Retinal pigment epithelial cell (primary cell): ENCODE measurements around the gene EXOC4.

Experiments used
- DNase-seq: peaks from one replicate; pipeline ENCODE4 v3.0.0-alpha.2; 2010; ENCODE audit warnings: low read depth
- H3K4me3 ChIP-seq: 2 replicates; pipeline ENCODE4 v1.5.1; 2011; ENCODE audit warnings: mild to moderate bottlenecking, low read length, control low read depth, moderate library complexity
- TF ChIP-seq, protein P1 (sequence below): conservative IDR thresholded peaks from 2 replicates; pipeline ENCODE4 v1.5.1; 2011; ENCODE audit warnings: low read depth, low read length, control low read depth, inconsistent platforms

EXOC4 gene

DNA sequence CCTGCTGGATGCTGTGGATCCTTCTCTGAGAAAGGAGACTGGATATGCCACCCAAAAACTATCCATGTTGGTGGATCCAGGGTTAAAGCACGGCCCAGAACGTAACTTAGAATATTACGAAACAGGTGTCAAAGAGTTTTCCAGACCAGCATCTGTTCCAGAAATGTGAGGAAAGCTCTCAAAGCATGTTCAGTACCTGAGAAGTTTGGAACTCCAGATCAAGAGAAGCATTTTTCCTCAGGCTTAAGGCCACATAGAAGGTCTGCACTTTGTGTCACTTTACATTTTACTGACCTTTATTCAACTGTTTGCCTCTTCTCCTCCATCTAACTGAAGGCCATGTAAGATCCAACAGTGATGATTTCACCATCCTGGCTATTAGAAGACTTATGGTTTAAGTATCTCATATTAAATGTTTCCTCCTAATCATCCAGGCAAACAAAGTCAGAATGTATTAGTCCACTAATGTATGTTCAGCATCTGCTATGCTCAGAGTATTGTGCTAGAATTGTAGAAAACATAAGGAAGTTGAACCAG is 533.6 kb downstream of the EXOC4 start:
- TF ChIP-seq, protein P1, sequence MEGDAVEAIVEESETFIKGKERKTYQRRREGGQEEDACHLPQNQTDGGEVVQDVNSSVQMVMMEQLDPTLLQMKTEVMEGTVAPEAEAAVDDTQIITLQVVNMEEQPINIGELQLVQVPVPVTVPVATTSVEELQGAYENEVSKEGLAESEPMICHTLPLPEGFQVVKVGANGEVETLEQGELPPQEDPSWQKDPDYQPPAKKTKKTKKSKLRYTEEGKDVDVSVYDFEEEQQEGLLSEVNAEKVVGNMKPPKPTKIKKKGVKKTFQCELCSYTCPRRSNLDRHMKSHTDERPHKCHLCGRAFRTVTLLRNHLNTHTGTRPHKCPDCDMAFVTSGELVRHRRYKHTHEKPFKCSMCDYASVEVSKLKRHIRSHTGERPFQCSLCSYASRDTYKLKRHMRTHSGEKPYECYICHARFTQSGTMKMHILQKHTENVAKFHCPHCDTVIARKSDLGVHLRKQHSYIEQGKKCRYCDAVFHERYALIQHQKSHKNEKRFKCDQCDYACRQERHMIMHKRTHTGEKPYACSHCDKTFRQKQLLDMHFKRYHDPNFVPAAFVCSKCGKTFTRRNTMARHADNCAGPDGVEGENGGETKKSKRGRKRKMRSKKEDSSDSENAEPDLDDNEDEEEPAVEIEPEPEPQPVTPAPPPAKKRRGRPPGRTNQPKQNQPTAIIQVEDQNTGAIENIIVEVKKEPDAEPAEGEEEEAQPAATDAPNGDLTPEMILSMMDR: no peak
- no peak for DNase-seq
- no peak overlapping the region for H3K4me3 ChIP-seq

DNA sequence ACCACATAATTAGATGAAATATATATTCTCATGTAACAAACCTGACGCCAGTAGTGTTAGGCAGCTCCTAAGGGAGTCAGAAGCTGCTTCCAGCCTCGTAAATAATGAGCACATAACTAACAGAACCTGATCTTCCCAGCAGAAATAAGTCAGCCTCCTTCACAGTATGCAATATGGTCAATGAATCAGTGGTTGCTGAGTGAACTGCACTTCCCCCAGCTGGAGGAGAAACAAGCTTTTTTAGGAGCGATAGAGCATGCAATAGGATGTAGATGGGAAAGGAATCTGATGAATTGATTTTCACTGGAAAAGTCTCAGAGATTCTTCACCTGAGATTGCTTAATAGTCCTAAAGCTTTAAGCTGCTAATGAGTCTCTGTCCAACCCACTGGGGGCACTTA is 537.1 kb downstream of the EXOC4 start:
- no peak for DNase-seq
- TF ChIP-seq, protein P1: no peak

DNA sequence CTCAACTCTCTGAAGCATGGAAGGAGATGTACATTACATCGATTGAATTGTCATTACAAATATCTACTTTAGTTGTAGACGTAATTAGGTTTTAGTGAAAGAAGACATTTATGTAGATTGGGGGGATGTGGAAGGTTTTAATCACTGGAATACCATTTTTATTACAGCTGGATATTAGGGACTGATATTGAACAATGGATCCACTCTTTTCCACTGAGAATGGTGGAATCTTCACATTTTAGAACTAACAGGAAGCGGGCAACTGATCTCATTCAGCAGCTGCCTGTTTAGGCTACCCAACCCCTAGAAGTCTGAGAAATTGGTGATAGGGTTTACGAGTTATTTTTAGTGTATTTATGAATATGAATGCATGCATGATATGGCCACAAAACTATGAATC is 538.0 kb downstream of the EXOC4 start:
- H3K4me3 ChIP-seq: no peak overlapping the region
- no peak for DNase-seq
- TF ChIP-seq, protein P1: no peak

More for the DNA sequence above, 537.1 kb downstream of the EXOC4 start:
- H3K4me3 ChIP-seq: no peak overlapping the region

DNA sequence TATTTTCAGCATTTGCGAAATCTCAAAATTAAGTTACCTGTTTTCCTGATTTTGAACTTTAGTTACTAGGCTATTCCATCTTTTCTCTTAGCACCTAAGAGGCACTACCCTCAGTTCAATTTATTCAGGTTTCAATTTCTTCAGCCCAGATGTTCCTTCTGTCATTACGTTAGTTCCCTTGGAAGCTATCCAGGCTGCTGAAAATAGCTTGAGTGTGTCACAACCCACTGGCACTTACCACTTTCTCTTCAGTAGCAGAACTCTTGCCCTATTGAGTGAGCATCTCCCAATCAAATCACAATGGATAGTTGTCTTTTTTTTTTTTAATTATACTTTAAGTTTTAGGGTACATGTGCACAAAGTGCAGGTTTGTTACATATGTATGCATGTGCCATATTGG is 541.6 kb downstream of the EXOC4 start:
- DNase-seq: no peak
- TF ChIP-seq, protein P1: no peak
- no peak overlapping the region for H3K4me3 ChIP-seq

DNA sequence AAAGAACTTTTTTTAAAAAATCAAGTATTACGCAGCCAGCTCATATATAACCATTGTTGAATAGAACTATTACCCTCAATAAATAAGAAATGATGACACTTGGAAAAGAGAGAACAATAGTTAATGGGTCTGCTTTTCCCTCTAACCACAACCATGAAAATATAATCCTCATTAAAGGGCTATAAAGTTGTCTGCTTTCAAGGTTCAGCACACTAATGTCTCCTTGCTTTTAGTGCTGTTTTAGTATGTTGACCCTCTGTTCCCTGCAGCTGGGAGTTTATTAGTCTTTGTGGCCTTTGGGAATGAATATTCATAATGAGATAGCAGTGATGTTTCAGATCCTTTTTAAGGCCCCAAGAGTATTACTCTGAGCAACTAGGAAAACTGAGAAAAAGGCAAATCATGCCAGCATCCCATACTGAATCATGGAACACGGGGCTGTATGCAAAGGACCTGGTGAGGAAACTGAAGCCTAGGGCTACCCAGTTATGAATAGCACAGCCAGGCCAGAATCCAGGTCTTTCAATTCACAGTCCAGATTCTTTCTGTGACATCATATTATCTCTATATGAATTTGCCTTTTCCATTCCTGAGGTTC is 542.3 kb downstream of the EXOC4 start:
- no peak overlapping the region for H3K4me3 ChIP-seq
- DNase-seq: no peak
- TF ChIP-seq, protein P1: no peak

DNA sequence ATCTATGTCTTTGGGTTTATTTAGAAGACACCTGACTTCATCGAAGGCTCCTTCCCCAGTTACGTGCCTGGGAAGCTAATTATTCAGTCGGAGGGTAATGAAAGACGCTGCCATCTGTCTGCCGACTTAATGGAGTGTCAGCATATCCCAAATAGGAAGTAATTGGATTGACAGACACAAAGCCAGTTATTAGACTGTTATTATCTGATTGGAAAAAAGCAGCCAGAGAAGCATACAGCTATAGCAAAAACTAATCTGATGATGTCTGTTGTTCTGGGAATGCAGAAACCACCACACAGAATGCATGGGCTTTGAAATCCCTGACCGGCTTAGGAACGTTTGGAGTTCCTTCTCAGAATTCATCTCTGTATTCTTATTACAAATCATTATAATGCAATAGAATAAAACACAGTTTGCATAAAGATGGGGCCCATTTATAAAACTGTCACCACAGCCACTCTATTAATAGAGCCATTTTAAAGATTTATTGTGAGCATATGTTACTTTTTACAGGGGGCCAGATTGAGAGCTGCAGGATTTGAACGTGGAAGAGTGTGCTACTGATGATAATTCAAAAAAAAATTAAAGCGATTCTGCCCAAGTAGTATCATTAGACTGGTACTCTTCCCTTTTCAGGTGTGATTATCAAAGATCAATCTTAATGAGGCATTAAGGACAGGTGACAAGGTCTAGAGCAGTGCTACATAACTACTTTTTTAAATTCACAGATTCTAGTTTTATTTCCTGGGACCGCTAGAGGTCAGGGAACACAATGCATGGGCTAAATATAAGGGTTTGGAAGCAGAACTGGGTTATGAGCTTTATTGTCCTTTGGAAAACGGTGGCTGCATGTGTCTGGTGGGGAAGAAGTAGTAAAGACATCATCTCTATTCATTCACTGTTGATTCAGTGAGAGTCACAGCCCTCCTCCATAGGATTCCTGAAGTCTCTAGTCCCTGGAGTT is 544.2 kb downstream of the EXOC4 start:
- DNase-seq: no peak
- no peak overlapping the region for H3K4me3 ChIP-seq
- TF ChIP-seq, protein P1: no peak
